Measurements from ENCODE around the gene SRL.

The SRL gene

DNA sequence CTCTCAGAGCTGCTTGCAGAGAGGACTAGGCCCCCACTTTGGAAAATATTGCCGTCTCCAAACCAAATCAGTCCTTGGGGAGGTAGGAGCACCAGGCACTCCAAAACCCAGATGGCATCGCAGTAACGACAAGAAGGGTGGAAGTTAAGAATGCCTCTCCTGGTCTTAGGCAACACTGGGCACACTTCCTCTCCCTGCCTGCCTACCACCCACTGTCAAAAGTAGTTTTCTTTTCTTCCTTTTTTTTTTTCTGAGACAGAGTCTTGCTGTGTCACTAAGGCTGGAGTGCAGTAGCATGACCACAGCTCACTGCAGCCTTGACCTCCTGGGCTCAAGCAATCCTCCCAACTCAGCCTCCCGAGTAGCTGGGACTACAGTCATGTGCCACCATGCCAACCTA is 47.2 kb downstream of the SRL start:
- DNase-seq: peak; percentile 32

DNA sequence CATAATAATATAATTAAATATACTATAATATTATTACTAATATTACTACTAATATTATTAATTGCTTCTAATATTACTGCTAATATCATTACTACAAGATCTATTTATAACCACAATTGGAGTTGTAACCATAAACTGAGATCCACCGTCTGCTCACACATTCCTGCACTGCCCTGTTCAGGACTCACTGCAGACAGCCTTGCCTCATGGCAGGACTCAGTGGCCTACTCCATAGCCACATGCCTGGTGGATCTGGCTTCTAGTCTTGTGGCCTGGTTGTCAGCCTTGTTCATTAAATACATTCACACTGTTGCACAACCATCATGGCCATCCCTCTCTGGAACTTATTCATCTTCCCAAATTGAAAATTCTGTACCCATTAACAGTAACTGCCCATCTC is 48.0 kb downstream of the SRL start:
- DNase-seq: no peak

DNA sequence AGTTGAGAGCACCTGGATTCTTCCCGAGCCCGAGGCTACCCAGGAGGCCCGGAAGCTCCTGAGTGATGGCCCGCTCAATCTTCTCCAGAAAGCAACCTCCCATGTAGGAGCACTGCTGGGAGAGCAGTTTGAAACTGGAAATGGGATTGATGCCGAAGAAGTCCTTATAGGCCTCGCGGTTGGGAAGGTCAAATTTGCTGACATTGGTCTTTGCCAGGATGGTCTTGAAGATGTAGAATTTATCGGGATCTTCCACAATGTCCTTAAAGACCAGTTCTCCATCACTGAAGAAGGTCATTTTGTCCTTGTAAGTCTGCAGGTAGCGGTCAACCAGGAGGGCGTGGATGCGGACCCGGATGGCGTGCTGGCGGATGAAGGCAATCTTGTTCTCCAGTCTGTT is 49.7 kb downstream of the SRL start:
- DNase-seq: no peak

DNA sequence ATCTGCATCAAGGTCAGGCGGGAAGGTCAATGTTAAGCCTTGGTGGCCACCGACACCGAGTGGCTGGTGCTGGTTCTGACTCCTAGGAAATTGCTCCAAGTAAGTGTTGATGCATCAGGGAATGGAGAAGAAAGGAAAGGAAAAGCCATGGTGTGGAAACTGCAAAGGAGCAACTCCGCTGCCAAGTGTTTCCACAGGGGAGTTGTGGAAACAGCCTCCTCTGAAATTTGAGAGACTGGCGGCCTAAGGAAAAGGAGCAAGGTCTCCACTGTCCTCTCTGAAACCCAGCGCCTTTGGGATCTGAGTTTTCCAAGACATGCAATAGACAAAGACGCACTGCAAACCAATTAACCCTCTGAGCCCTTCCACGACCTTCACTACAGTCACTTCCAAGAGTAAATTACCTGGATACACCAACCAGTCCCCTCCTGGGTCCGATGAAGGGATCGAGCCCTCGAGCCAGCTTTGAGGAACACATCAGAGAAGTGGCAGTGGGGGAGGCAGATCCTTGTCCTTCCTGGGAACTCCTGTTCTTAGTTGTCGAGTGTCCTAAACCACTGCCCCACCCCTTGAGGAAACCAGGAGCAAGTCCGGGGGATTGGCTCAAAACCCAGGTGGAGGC is 51.1 kb downstream of the SRL start:
- no peak for DNase-seq

DNA sequence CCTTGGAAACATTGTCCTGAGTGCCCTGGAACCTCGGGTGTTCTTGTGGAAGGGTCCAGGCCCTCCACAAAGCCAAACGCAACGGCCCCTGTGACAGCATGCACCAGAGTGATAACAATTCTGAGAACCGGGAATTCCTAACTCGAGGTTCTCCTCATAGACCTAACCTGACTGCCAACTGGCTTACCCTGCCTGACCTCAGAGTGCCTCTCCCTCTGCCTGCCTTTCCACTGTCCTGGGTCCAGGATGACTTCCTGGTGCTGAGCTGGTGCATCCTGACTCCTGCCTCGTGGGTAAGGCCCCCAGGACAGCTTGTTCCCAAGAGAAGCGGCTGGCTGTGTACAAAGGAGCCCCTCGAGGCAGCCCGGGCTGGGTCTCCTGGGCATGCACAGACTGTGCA is 51.8 kb downstream of the SRL start:
- DNase-seq: no peak

DNA sequence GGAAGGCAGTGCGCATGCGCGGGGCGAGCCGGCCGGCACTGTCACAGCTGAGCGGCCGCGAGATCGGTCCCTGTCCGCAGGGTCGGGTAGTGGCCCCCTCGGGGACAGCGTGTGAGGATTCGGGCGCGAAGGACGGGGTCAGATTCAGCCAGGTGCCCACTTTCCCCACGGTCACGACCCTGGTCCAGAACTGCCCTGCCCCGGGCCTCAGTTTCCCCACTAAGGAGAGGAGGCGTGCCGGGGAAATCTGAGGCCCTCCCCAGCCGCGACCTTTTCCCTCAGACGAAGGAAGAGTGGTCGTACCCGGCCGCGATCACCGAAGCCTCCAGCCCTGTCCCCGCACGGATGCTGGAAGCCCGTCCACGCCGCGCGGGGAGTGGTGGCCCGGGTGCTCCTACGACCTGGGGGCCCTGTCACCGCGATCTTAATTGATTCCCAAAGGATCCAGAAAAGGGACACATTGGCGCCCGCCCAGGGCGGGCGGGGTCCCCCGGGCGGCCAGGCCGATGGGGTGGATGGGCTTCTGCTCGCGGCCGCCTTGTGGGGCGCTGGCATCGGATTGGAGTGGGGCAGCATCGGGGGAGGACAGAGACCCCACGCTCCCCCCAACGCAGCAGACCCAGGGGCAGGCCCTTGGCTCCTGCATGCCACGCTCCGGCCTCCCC is 57.7 kb downstream of the SRL start:
- DNase-seq: no peak

DNA sequence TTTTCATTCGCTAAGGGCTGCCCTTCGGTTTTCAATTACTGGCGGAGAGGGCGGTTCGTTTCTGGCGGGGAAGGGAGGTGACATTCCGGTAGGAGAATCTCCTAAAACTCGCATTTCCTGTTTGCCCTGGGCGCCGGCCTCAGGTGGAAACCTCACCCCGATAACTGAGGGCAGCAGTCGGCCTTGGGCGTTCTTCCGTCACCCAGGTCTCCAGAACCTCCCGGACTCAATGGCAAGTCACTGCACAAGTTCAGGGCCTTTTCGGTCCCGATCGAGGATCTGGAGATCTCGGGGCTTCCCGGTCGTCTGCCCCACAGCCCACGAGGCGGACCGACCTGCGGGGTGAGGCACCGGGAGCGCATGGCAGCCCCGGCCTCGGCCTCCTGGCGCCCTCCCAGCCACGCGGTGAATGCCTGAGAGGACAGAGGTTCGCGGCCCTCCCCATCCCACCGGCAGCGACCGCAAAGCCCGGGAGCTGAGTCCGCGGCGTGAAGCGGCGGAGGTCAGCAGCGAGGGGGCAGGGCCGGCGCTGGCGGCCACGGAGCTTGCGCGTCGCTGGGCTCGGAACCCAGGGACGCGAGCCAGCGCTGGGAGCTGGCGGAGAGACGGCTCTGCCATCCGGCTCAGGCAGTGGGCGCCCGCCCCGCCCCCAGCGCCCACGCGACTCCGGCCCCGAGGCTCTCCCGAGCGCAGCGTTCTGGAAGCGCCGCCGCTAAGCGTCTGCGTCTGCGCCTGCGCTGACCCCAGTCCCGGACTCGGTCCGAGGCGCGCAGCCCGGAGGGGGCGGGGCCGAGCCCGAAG is 58.4 kb downstream of the SRL start:
- DNase-seq: peak; percentile 91

DNA sequence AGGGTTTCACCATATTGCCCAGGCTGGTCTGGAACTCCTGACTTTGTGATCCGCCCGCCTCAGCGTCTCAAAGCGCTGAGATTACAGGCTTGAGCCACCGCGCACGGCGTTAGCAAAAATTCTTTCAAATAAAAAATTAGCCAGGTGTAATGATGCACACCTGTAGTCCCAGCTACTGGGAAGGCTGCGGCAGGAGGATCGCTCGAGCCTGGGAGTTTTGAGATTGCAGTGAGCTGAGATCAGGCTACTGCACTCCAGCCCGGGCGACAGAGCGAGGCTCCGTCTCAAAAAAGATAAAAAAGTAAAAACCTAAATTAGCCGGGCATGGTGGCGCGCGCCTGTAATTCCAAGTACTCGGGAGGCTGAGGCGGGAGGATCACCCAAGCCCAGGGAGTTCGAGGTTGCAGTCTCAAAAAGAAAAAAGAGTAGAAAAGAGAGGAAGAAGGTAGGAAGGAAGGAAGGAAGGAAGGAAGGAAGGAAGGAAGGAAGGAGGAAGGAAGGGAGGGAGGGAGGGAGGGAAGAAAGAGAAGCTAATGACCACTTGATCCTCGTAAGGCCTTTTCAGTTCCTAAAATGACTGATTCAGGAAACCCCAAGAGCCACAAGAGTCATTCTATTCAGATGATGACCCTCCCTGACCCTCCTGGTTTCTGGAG is 59.2 kb downstream of the SRL start:
- DNase-seq: no peak

DNA sequence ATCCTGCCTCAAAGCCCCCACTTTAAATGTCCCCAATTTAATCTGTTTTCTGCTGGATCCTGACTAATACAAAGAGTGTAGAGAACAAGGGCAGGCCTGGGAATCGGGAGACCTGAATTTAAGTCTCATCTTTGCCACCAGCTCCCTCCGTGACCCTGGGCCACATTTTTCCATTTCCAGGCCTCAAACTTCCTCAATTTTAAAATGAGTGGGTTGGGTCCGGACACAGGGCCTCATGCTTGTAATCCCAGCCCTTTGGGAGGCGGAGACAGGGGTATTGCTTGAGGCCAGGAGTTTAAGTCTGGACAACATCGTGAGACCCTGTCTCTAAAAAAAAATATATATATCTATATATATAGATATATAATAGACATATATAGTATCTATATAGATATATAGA is 61.4 kb downstream of the SRL start:
- no peak for DNase-seq

DNA sequence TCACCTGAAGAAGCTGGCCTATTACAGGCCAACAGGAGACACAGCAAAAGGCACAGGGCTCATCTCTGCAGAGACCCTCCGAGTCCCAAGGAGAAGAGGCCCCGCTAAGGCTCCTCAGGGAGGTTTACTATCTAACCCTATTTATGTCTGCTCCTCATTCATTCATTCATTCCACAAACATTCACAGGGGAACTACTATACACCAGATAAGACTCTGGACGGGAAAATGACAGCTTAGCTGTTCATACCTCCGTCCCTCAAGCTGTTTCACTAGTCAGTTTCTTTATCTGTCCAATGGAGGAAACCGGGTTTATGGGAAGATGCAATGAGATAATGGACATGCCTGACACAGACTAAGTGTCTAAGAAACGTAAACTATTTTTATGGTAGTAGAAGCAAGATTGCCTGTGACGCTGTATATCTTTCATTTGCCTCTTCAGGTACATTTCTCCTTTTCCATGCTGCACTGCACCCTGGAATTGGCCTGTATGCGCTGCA is 62.1 kb downstream of the SRL start:
- no peak for DNase-seq

DNA sequence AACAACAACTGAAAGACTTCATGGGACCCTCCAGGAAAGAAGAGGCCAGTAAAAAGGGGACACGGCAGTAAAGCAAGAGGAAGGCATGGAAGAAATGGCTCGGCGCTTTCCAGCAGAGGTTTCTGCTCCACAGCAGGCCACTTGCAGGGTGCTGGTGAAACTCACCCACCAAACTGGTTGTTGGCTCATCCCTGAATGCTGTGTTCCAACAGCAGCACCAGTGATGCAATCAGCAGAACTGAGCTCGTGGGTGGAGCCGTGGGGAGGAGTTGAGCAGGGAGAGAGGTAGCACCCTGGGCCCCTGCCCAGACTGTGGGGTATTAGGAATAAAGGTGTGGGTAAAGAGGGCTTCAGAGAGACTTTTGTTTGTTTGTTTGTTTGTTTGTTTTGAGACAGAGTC is 62.9 kb downstream of the SRL start:
- DNase-seq: peak; percentile 31

DNA sequence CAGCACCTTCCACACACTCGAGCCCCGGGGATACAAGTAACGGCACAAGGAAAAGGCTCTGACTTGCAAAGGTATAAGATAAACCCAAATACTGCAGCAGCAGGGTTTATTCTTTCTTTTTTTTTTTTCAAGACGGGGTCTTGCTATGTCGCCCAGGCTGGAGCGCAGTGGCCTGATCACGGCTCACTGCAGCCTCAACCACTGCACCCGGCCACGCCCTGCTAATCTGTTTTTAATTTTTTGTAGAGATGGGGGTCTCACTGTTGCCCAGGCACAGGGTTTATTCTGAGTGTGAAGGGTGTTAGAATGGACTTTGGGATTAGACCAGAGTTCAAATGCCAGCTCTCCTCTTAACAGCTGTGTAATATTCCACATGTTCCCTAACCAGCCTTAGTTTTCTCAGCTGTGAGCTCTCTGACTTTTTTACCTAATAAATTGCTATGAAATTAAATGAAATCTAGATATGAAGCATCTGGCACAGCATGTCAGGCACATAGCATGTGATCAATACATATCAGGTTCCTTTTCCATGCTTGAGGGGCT is 63.3 kb downstream of the SRL start:
- no peak for DNase-seq

DNA sequence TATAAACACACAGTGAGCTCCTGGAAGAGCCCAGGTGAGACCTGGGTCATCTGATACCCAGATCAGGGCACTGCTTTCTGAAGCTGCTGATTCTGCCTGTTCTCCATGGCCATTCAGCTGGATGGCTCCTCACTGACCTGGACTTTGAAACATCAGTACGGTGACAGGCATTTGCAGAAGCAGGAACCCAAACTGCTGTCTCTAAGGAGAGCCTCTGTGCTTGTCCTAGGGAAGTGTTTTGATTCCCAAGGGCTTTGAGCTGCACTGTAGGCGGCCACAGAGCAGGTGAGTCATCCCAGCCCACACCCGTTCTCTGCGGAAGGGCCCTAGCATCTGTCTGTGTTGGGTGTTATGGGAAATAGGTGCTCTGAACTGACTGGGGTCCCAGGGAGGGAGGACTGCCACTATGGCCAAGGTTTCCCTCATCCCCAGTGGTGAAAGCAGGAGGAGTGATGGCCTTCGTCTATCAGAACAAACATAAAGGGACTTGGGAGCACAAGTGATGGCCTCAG is 64.9 kb downstream of the SRL start:
- no peak for DNase-seq

DNA sequence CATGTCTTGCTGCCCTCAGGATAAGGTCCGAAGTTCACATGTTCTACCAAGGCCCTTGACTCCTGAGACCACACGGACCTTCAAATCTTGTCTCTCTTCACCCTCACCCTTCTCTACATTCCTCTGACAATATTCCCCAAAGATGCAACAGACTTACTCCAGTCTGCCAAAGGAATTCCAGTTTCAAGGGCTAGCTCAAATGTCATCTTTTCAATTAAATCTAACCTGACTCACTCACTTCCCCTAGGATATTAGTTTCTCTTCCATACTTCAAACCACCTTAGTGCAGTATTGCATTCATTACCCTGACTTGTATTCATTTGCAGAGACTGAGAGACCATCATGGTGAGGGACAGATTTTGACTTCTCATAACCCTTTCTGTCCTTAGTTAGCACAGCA is 66.0 kb downstream of the SRL start:
- DNase-seq: no peak

DNA sequence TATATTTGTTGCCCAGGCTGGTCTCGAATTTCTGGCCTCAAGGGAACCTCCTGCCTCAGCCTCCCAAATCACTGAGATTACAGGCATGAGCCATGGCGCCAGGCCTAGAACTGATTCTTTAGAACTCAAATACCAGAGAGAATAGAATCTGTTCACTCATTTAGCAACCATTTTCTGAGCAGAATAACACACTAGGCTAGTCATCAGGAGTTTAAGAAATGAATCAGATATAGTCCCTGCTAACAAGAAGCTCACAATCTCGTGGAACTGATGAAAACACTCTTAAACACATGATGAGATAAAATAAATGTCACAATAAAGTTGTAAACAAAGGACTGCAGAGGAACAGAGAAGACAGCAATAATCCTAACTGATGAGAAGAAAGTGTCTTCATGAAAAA is 69.8 kb downstream of the SRL start:
- no peak for DNase-seq

DNA sequence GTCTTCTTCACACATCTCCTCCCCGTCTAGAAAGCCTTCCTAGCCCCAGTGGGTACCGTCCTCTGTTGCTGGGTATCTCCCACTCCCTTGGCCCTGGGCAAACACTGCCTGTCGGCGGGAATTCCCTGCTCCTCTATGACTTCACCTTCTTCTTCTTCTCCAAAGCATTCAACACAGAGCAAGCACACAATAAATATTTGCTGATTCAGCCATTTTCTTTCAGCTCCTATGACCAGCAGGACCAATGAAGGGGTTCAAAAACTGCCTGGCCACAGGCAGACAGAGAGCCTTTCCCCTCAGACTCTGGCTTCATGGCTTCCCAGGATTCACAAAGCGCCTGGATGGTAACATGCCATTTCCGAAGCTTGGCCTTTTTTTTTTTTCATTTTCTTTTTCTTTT is 72.5 kb downstream of the SRL start:
- DNase-seq: no peak

DNA sequence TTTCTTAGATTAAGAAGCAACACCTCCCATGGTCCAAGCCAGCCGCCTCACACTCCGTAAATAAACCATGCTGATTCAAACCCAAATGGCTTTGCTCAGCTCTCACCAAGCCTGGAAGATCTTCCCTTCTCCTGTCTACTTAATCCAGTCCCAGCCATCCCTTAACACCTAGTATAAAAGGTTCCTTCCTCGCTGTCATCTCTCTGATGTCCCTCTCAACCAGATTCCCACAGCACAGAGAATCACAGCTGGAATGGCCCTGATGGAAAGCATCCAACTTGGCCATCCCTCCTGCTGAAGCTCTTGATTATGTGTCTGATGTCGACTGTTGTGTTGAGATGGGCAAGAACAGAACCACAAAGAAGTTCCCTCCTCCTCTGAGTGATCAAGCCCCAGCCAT is 75.1 kb downstream of the SRL start:
- DNase-seq: no peak

DNA sequence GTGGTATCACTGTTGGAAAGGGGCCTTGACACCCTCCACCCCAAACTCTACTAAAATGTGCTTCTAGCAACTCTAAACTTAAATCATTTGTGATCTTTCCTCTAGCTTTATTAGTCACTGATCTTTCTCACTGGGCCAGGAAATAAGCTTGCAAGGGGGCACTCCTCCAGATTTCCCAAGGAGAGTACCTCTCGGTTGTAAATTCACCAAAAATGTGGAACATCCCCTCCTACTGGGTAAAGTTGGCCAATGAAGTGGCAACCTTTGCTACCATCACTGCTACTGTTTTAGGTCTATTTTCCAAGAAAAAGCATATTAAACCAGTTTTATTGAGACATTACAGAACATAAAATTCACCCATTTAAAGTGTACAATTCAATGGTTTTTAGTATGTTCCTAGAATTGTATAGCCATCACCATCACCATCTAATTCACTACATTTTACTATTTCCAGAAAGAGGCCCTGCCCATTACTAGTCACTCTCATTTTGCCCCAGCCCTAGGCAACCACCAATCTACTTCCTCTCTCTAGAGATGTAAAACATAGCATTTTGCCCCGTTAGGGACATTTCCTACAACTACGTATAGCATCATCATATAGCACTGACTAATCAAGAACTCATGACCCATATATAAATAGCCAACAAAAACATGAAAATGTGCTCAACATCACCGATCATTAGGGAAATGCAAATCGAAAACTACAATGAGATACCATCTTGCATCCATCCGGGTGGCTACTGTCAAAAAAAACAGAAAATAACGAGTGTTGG is 81.0 kb downstream of the SRL start:
- no peak for DNase-seq

DNA sequence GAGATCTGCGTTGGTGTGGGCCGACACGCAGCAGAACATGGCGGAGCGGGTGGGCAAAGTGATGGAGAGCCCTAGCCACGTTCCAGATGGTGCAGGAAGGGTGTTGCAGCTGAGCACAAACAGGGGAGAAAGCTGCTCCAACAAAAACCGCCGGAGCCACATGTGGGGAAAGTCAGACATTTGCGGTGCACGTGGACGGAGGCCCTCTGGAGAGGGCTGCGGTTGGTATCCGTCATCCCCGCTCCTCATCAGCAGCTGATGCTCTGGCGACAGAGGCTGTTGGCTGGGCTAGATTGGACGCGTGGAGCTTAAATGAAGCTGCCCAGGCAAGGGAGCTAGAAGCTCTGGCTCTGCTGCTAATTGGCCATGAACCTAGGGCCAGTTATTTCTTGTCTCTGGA is 82.2 kb downstream of the SRL start:
- DNase-seq: no peak

DNA sequence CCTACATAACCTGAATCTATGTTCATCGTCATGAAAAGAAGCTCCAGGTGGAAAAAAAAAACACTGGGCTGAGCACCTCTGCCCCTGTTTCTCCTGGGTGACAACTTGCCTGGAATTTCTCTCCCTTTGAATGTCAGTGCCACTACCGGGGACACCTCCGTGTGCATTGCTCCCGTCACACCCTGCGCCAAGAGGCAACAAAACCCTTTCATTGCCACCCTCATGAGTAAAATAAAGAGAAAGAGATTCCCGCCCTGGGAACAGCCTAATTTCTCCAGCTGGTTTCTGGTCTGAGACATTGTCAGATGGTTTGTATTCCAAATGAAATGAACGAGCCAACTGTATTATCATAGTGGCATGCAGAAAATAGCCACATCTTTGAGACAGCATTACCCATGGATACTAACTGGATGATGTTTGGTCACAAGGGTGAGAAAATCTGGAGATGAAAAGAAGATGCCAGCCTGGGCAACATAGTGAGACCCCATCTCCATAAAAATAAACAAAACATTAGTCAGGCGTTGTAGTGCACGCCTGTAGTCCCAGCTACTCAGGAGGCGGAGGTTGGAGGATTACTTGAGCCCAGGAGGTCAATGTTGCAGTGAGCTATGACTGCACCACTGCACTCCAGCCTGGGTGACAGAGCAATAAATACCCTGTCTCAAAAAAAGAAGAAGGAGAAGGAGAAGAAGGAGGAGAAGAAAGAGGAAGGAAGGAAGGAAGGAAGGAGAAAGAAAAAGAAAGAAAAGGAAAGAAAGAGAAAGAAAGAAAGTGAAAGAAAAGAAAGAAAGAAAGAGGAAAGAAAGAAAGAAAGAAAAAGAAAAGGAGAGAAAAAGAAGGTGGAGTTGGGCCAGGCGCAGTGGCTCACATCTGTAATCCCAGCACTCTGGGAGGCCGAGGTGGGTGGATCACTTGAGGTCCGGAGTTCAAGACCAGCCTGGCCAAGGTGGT is 83.5 kb downstream of the SRL start:
- DNase-seq: no peak

DNA sequence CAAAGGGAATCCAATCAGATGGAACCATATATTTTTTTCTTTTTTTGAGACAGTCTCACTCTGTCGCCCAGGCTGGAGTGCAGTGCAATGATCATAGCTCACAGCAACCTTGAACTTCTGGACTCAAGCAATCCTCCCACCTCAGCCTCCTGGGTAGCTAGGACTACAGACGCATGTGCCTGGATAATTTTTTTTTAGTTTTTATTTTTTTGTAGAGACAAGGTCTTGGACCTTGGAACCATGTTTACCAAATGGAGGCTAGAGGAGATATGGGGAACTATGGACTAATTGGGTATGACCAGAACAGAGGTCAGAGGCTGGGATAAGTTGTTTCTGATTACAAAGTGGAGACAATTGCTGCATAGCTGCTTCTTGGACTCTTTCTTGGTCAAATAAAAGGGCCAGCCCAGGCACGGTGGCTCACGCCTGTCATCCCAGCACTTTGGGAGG is 84.5 kb downstream of the SRL start:
- DNase-seq: no peak
